Retinal pigment epithelial cell (primary cell): ENCODE data around the gene ALDH7A1.
"Not testable (repeated sequence)": the region's sequence is repeated elsewhere in the genome, so short reads cannot be mapped to it uniquely, and the experiment has no call there.

Source experiments
- DNase-seq: peaks from one replicate; pipeline ENCODE4 v3.0.0-alpha.2; 2010; ENCODE audit warnings: low read depth
- H3K4me3 ChIP-seq: 2 replicates; pipeline ENCODE4 v1.5.1; 2011; ENCODE audit warnings: mild to moderate bottlenecking, low read length, control low read depth, moderate library complexity
- CTCF ChIP-seq: conservative IDR thresholded peaks from 2 replicates; pipeline ENCODE4 v1.5.1; 2011; ENCODE audit warnings: low read depth, low read length, control low read depth, inconsistent platforms

ALDH7A1 gene

GRCh38 chr5:126610160-126610559 is 15.1 kb upstream of the ALDH7A1 start:
- H3K4me3 ChIP-seq = no peak overlapping the region
- no peak for TF ChIP-seq CTCF
- no peak for DNase-seq

- no peak overlapping the region for H3K4me3 ChIP-seq
- no peak for TF ChIP-seq CTCF
Measured at GRCh38 chr5:126605525-126605924, 10.5 kb upstream of the ALDH7A1 start.

GRCh38 chr5:126603402-126603991 is 8.5 kb upstream of the ALDH7A1 start:
- no peak overlapping the region for H3K4me3 ChIP-seq
- no peak for TF ChIP-seq CTCF
- no peak for DNase-seq

More at GRCh38 chr5:126605525-126605924, 10.5 kb upstream of the ALDH7A1 start:
- no peak for DNase-seq

- H3K4me3 ChIP-seq = peak within 1 kb of the TSS; percentile 93
- DNase-seq = peak; percentile 27
- TF ChIP-seq CTCF = peak; percentile 72
Measured at GRCh38 chr5:126600631-126601511, 5.9 kb upstream of the ALDH7A1 start, which contains the start of gene PHAX. TSS of gene PHAX (plus strand) at chr5:126600947. CDS start at chr5:126600963, 16 bp downstream.

- not testable (repeated sequence) for DNase-seq
- H3K4me3 ChIP-seq = peak overlapping the region; percentile 93
Measured at GRCh38 chr5:126599971-126600630, 5.1 kb upstream of the ALDH7A1 start.

- H3K4me3 ChIP-seq = no peak overlapping the region
- DNase-seq = no peak
Measured at GRCh38 chr5:126599499-126599898, 4.5 kb upstream of the ALDH7A1 start.

More at GRCh38 chr5:126599499-126599898, 4.5 kb upstream of the ALDH7A1 start:
- no peak for TF ChIP-seq CTCF
